HG03575 (cell line): ENCODE results near the gene RELB.

ENCODE experiments used
- ATAC-seq: cut with Tn5 transposase; IDR thresholded peaks from one replicate; pipeline ENCODE4 v1.9.1; 2021; ENCODE audit not compliant: unreplicated experiment, insufficient number of reproducible peaks, low FRiP score; ENCODE audit errors: extremely low read depth

Gene RELB

DNA sequence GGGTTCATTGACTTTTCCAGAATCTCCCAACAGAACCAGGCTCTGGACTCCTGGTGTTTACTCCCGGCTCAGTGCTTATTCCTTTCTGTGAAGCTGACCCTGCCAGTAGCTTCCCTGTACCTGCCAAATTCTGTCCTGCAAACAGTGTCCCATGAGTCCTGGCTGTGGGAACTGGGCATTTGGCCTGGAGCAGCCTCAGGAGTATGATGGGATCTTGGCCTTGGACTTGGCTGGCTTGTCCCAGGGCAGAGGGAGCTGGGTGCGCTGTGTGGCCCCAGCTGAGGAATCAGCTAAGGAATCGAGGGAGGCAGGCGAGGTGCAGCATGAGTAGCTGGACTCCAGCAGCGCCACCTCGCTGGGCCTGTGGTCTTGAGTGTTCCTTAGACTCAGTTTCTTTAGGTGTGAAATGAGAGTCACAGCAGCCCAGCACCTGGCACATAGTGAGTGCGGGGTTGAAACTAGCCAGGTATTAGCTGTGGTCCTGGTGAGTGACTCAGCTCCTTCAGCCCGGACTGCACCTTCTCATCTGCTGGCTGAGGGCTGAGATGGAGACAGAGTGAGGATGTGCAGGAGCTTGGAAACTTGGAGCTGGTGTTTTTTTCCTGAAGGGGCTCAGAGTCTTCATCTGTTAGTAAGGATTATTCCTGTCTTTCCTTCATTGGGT, 47.9 kb downstream of the RELB start:
- no peak for ATAC-seq

DNA sequence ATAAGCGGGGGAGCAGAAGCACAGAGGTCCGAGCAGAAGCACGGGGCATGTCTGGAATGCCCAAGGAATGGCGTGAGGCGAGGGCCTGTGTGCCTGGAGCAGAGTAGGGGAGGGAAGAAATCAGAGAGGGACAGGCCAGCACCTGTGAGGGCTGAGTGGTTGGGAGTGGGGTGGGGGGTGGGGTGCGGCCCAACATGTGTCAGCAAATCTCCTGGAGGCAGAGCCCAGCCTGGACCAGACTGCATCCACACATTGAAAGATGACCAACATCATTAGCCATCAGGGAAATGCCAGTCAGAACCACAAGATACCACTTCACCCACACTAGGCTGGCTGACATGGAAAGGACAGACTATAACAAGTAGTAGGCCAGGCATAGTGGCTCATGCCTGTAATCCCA, 48.8 kb downstream of the RELB start:
- ATAC-seq: no peak

DNA sequence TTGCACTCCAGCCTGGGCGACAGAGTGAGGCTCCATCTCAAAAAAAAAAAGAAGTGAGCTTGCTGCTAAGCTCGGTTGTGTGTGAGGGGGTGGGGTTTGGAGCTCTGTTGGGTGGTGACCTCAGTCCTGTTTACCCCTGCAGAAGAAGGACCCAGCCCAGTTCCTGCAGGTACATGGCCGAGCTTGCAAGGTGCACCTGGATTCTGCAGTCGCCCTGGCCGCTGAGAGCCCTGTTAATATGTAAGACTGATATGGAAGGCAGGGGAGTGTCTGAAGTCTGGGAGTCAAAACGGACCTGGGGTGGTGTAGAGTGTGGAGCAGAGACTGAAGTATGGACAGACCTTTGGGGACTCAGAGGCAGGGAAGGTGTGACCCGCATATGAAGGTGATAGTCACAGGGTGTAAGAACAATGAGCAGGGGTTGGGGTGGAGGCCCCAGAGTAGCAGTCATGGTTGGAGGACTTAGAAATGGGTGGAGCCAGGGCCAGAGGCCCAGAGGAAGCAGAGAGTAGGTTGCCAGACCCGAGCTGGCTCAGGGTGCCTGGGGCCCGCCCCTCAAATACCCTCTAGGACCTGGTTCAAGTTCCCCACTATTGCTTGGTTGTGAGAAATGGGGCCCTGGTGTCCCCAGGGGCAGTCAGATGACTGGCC, 50.8 kb downstream of the RELB start:
- no peak for ATAC-seq

- no peak for ATAC-seq
Observed at GRCh38 chr19:45056831-45057230, 55.6 kb downstream of the RELB start.

DNA sequence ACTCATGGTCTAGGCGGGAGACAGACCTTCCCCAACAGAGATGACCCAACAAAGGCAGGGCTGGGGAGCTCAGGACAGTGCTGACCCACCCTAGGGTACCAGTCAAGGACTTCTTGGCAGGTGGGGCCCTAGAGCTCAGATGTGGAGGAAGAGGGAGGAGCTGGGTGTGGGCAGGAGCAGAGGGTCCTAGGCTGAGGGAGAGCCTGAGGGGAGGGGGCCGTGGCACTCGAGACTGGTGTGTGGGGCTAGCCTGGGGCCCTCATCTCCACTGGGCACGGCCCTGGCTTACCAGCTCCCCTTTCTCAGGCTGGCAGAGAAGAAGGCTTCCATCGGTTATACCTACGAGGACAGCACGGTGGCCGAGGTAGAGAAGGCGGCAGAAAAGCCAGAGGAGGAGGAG, 56.2 kb downstream of the RELB start:
- no peak for ATAC-seq

DNA sequence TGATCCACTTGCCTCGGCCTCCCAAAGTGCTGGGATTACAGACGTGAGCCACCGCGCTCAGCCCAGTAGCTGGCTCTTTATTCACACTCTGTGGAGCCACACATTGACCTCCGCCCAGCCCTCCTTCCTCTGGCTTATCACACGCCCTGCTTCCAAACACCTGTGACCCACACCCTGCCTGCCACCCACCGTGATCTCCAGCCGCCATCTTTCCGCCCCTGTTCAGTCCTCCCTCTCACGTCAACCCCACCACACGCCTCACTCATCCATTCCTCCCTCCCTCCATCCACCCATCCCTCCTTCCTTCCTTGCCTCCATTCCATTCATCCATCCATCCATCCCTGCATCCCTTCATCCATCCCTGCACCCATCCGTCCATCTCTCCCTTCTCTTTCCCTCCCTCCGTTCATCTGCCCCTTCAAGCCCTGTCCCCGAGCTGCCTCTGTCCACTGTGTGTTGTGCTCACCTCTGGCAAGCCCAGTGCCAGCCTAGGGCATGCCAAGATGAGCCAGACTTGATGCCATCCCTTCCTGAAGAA, 57.4 kb downstream of the RELB start:
- no peak for ATAC-seq

- no peak for ATAC-seq
Observed at GRCh38 chr19:45059258-45059965, 58.1 kb downstream of the RELB start.

DNA sequence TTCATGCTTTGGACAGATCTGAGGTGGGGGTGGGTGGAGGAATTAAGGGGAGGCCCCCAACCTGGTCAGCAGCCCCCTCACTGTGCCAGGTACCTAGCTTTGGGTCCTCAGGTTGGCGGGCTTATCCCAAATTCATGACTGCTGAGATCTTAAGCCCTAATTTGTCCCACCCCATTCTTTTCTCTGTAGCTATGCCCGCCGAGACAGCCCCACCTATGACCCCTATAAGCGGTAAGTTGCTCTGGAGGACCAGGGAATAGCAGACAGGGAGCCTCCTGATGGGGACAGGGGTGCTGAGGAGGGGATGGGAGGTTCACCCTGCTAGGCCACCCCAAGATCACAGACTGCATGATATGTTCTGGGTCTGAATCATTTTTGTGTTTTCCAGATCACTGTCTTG, 60.7 kb downstream of the RELB start:
- ATAC-seq: no peak

DNA sequence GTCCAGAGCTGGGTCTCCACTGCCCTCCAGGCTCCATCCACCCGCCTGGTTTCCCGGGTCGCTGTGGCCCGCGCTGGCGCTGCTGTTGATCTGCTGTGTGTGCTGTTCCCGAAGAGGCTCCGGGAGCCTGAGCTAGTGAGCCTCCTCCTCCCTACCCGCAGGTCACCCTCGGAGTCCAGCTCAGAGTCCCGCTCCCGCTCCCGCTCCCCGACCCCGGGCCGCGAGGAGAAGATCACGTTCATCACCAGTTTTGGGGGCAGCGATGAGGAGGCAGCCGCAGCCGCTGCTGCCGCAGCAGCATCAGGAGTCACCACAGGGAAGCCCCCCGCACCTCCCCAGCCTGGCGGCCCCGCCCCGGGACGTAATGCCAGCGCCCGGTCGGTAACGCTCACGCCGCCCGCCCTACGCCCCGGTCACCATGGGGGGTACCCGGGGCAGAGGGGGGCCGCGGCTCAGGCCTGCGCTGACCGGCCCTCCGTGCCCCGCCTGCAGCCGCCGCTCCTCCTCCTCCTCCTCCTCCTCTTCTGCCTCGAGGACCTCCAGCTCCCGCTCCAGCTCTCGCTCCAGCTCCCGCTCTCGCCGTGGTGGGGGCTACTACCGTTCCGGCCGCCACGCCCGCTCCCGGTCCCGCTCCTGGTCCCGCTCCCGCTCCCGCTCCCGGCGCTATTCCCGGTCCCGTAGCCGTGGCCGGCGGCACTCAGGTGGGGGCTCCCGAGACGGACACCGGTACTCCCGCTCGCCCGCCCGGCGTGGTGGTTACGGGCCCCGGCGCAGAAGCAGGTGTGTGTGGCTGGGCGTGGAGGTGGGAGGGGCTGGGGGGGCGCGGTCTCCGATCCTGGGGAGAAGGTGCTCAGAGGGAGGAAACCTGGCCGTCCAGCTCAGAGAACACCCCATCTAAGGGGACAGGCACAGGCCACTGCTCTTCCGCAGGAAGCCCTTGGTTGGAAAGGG, 62.9 kb downstream of the RELB start:
- no peak for ATAC-seq

DNA sequence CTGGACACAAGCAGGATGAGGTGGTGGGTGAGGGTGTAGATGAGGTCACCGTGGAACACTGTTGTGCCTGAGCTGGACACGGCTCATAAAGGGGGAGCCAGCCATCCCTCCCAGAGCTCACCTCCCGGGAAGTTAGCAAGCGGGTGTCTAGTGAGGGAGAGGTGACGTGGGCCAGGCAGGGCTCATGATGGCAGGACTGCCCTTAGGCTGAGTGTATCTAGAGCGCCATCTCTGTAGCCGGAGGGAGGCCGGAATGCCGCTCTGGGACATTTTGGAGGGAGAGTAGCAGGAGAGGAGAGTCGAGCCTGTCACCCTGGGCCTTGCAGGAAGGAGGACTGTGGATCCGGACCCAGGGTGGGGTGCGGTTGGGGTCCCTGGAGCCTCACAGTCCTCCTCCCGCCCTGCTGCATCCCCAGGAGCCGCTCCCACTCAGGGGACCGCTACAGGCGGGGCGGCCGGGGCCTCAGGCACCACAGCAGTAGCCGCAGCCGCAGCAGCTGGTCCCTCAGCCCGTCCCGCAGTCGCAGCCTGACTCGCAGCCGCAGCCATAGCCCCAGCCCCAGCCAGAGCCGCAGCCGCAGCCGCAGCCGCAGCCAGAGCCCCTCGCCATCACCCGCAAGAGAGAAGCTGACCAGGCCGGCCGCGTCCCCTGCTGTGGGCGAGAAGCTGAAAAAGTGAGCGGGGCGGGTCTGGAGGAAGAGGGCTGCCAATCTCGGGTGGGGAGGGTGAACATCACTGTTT, 65.8 kb downstream of the RELB start:
- ATAC-seq: no peak

- ATAC-seq: no peak
Observed at GRCh38 chr19:45068041-45068440, 66.8 kb downstream of the RELB start.

DNA sequence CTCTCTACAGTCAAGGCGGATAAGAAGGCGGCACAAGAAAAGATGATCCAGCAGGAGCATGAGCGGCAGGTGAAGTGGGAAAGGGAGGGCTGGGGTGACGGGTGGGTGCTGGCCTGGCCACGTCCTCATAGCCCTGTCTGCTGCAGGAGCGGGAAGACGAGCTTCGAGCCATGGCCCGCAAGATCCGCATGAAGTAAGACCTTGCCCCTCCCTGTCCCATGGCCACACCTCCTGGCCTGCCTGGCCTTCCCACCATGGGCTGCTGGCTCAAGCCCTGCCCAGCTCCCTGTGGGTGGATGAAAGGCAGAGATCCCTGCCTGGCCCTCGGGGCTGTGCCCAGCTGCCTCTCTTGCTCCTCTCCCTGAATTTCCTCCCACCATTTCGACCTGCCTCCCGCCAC, 67.8 kb downstream of the RELB start:
- ATAC-seq: no peak

DNA sequence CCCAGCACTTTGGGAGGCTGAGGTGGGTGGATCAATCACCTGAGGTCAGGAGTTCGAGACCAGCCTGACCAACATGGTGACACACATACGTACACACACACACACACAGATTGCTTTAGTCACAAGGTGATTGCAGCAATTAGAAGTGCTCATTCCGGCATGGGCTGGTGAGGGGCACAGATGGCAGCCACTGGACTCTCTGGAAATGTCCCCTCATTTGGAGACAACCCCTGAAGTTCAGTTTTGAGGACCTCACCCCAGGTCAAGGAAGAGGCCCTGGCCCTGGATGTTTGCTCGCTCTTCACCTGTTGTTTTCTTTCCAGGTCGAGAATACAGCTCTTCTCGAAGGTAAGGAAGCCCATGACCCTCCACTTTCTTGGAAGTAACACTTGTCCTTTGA, 69.0 kb downstream of the RELB start:
- ATAC-seq: no peak

- ATAC-seq: no peak
Observed at GRCh38 chr19:45070861-45071544, 69.7 kb downstream of the RELB start.

GRCh38 chr19:45071545-45071938, 70.3 kb downstream of the RELB start:
- no peak for ATAC-seq

GRCh38 chr19:45071969-45072790, 70.9 kb downstream of the RELB start:
- ATAC-seq: no peak

DNA sequence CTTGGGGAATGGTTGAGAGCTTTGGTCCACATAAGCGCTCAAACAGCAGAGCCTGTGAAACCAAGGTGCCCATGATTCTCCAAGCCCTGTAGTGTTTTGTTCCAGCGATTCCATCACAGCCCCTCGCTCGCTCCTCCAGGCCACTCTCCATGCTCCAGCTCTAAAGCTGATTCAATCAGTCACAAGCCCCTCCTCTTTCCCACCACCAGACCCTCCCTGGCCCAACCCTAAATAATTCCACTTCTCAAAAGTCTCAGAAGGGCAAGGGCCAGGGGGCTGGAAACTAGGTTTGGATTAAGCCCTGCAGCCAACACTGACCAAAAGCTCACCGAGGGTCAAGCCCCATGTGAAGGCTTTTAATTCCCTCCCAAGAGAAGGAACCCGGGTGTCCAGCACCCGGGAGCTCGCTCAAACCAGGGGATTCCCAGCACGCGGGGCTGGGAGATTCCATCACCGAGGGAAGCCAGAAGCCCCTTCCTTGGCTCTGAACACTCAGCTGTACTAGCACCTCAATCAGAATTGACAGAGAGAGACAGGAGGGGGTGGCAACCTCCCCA, 73.6 kb downstream of the RELB start:
- no peak for ATAC-seq
